GM12872 (cell line): ENCODE data around the gene IGF2.

Source experiments
- TF ChIP-seq, protein P1 (sequence below): IDR thresholded peaks from 3 replicates; pipeline ENCODE4 v1.5.1; 2011; ENCODE audit warnings: low read depth, mild to moderate bottlenecking, low read length, moderate library complexity; ENCODE audit not compliant: insufficient read depth

Gene IGF2

DNA sequence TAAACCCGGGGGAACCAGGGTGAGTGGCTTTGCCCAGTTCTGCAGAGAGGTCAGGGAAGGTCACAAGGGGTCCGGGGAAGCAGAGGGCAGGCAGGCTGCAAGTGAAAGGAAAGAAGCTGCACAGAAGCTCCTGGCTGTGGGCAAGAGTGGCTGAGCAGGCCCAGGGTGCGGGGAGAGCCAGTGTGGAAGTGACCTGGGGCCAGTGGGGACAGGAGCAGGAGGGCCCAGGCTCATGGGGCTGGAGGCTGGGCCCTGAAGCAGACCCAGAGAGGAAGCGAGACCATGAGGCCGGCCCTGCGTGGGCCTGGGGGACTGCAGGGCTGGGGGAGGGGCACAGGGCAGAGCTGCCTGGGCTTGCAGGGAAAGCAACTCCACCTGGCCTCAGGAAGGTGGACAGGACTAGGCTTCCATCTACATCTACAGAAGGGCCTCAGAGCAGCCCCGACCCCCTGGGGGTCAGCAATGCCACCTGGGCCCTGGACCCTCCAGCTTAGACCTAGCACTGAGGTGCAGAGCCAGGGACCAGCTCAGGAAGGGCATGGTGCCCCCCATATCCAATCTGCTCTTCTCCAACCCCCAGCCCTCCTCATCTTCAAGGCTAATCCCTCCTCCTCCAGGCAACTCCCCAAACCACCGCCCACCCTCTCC, 11.6 kb downstream of the IGF2 start:
- TF ChIP-seq, protein P1, sequence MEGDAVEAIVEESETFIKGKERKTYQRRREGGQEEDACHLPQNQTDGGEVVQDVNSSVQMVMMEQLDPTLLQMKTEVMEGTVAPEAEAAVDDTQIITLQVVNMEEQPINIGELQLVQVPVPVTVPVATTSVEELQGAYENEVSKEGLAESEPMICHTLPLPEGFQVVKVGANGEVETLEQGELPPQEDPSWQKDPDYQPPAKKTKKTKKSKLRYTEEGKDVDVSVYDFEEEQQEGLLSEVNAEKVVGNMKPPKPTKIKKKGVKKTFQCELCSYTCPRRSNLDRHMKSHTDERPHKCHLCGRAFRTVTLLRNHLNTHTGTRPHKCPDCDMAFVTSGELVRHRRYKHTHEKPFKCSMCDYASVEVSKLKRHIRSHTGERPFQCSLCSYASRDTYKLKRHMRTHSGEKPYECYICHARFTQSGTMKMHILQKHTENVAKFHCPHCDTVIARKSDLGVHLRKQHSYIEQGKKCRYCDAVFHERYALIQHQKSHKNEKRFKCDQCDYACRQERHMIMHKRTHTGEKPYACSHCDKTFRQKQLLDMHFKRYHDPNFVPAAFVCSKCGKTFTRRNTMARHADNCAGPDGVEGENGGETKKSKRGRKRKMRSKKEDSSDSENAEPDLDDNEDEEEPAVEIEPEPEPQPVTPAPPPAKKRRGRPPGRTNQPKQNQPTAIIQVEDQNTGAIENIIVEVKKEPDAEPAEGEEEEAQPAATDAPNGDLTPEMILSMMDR = no peak

DNA sequence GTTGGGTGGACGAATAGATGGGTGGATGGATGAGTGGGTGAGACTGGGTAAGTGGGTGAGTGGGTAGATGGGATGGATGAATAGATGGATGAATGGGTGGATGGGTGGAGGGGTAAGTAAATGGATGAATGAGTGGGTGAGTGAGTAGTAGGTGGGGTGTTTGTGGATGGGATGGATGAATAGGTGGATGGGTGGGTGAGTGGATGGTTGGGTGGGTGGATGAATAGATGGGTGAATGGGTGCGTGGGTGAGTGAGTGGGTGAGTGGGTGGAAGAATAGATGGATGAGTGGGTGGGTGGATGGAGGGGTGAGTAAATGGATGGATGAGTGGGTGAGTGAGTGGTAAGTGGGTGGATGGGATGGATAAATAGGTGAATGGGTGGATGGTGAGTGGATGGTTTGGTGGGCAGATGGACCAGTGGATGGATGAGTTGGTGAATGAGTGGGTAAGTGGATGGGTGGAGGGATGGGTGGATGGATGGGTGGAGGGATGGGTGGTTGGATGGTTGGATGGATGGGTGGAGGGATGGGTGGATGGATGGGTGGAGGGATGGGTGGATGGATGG, 12.6 kb downstream of the IGF2 start:
- TF ChIP-seq, protein P1 = no peak

DNA sequence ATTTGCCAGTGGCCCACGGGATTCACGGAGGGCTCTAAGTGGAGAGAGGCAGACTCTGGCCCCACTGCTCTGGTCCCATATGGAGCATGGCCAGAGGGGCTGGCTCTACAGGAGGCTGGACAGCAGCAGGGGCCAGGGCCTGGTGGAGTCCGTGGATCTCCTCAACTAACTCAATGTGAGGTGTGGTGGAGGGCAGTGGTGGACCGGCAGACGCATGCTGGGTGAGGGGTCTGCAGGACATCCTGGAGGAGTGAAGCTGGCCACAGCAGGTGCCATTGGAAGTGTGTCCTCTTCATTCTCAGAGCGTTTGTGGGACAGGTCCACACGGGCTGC, 15.6 kb downstream of the IGF2 start:
- TF ChIP-seq, protein P1 = no peak

DNA sequence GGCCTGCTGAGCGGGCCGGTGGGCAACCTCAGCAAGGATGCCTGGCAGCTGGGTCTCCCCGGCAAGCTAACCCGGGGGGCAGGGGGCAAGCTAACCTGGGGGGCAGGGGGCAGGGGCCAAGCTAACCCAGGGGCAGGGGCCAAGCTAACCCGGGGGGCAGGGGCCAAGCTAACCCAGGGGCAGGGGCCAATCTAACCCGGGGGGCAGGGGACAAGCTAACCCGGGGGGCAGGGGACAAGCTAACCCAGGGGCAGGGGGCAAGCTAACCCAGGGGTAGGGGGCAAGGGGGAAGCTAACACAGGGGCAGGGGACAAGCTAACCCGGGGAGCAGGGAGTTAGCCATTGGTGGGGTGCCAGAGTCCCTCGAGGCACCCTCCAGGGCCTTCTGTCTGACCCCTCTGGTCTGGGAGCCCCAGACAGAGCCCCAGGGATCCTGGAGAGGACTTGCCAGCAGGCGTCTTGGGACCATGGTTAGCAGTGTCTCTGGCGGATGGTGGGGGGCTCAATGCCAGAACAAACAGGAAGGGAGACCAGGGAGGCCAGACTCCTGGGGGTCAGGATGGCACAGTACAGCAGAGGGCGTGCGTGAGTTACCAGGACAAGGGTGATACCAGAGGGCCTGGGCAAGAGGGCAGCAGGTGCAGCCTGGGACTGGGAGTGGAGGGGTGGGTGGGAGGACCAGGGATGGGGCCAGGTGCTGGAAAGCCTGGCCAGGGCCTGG, 16.1 kb downstream of the IGF2 start:
- TF ChIP-seq, protein P1 = no peak

DNA sequence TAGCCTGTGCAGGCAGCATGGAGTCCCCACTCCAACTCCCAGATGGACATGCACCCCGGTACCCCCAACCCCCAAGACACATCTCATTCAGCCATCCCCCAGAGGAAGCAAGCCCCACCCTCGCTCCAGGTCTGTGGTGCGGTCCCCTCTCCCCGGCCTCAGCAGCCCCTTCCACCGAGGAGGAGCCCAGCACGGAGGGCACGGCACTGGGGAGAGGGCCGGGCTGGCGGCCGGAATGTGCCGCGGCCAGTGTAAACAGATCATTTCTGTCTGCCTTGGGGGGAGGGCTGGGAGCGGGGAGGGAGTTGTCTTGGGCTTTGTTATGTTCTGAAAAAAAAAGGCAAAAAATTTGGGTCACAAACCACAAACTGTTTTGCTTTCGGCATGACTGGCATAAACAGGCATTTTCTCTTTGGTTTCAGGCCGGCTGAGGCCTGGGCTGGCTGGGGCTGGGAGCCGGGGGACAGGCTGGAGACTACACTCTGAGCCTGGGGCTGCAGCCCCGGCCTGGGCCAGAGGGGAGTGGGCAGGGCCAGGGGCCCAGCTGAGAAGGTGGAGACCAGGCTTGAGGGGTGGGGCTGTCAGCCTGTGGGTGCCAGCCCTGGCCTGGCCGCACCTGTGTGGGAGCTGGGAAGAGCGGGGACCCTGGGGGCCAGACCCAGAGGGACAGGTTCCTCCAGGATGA, 16.8 kb downstream of the IGF2 start:
- TF ChIP-seq, protein P1 = no peak

DNA sequence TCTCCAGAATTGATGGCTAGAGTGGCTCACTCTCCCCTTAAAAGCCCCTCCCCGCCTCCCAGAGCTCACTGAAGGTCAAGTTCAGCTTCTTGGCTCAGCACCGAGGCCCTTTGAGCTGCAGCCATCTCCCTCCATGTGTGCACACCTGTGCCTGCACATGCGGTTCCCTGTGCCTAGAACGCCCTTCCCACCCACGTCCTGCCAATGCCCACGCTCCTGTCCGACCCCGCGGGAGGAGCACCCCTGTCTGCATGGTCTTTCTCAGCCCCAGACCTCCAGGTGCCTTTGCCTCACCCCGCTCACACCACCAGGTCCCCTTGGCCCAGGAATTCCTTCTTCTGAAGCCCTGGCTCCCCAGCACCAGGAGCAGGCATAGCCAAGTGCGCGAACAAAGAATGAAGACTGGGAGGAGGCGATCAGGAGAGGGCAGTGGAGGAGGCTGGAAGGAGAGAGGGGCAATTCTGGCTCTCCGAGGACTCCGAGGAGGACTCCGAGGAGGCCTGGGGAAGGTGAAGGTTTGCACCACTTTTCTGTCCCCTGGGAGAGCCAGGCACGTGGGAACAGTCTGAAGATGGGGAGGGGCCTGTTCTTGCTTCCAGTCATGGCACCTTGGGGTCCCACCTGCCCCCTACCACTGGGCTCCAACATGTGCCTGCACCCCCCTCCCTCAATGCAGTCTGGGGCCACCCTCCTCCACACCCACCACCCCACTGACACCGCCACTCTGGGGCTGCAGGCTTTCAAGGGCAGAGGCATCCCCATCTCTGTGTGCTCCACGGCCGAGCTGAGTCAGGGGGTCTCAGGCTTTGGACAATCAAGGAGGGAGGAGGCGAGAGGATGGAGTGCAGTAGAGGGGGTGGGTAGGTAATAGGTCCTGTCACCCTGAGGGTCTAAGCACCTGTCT, 17.7 kb downstream of the IGF2 start:
- TF ChIP-seq, protein P1 = no peak
